GM19438 (cell line): ENCODE results near the gene MEF2A.
"Not testable (repeated sequence)": the region's sequence is repeated elsewhere in the genome, so short reads cannot be mapped to it uniquely, and the experiment has no call there.

Experiments used
- ATAC-seq: cut with Tn5 transposase; IDR thresholded peaks from one replicate; pipeline ENCODE4 v1.9.1; 2021; ENCODE audit warnings: low read depth; ENCODE audit not compliant: unreplicated experiment

MEF2A gene

DNA sequence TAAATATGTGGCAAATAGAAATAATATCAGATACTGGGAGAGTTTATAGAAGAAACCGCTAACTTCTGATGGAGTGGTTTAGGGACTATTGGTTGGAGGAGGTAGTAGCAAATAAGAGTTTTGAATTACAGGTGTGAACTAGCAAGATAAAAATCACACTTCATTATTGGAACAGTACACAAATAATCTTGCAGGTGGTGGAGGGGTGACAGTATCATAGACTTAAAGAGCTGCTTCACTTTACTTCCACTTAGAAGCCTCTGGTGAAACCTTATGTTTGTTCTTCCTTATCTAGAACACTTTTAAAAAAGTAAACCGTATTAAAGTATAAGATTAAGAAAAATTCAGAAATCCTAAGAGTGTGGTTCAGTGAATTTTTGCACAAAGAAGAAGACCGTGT is 69.4 kb downstream of the MEF2A start:
- no peak for ATAC-seq

DNA sequence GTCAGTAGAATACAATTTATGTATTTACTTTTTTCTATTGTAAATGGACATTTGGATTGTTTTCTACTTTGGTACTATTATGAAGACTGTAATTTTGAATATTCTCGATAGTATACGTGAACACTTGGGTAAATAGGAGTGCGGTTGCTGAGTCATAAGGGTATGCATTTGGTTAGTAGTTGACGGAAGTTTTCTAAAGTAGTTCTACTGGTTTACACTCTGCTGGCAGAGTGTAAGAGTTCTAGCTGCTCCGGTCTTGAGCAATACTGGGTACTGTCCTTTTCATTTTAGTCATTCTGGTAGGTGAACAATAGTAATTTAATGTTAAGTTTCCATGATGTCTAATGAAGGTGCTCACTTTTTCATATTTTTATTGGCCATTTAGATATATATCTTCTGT is 70.0 kb downstream of the MEF2A start:
- peak; percentile 42 for ATAC-seq

DNA sequence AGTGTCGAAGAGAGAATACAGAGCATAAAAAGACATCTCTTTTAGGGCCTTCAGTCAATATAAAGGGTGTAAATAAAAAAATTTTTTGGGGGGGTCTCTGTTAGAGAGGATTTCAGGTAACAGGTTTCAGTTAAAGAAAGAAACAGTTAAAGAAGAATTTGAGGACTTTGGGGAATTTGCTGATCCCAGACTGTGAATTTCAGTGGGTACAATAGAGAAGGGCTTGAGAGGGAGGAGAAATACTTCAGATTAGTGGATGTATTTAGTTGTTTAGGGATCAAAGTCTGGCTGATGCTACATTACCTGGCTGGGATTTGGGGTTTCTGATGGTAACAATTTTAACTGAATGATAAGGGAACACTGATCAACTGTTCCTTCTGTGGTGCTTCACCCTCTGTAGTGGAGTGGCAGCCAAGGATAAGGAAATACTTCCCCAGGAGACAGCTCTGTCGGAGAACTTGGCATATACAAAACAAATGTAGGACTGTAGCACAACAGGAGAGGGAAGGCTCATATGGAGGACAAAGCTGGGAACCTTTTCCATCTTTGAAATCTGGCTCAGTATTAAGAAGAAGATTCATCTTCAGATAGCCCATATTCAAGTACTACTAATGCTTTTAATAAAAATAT is 79.2 kb downstream of the MEF2A start:
- ATAC-seq: no peak

DNA sequence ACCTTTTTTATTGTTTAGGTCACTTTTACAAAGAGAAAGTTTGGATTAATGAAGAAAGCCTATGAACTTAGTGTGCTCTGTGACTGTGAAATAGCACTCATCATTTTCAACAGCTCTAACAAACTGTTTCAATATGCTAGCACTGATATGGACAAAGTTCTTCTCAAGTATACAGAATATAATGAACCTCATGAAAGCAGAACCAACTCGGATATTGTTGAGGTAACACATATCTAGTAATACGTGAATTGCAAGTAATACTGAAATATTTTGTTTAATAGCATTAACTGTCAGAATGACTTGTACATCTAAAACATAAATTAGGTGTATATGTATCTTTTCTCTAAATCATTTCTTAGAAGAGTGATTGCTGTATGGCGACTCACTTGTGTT is 79.8 kb downstream of the MEF2A start:
- ATAC-seq: no peak

DNA sequence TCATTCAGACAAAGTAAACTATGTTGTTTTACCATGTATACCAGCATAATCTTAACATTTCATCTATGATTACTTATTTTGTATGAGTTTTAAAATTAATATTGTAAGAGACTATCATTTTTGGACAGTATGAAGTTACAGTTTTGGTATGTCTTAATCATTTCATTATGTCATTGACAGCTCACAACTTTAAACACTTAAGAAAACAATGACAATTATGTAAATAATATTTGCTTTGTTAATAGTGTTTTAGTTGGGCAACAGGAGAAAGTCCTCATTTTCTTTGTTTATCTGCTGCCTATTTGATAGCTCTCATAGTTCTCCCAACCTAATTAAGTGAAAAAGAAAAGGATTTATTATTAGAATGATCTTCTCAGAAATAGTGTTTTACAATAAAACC is 80.2 kb downstream of the MEF2A start:
- no peak for ATAC-seq

DNA sequence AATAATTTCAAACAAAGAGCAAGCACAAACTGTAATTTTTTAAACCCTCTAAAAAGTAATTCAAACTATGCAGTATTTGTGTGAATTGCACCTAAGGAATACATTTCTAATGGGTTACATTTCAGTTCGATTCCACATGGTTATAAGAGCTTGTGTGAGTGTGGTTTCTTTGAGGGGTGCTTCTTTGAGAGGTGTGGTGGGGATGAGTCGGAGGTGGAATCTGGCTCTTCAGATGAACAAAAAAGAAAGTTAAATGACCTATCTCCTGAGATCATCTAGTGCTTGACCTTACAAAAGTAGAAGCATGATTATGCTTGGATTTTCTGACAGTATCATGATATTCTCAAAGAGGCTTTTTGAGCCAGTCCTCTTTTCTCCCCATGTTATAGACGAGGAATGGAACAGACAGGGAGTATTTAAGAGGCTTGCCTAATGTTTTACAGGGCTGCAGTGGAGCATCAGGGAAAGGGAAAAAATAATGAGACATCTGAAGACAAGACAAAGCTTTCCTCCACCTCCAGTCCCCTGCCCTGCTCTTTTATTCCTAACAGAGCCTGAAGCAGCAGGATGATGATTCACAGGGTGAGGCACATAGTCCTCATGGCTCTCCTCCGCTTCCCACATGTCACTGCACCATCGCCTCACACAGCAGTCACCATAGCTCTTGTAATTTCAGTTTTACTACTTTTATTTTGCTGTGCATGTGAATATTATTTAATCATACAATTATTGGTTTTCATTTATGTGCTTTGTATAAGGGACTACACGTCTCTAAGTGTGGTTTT is 85.4 kb downstream of the MEF2A start:
- no peak for ATAC-seq

DNA sequence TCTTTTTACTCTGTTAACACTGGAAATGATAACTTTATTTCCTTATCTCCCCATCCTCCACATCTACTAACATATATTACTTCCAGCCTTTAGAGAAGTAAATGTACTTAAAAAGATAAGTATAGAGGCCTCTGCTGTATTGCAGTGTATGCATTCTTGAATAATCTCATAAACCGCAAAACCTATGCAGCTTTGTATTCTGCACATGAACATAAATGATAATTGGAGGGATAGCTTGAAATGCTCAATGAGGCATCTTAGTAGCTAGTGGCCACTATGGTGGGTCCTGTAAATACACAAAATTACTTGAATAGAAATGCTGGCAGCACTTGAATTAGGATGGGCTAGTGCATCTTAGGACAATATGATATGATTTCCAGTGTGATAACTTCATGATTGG is 90.4 kb downstream of the MEF2A start:
- ATAC-seq: no peak

DNA sequence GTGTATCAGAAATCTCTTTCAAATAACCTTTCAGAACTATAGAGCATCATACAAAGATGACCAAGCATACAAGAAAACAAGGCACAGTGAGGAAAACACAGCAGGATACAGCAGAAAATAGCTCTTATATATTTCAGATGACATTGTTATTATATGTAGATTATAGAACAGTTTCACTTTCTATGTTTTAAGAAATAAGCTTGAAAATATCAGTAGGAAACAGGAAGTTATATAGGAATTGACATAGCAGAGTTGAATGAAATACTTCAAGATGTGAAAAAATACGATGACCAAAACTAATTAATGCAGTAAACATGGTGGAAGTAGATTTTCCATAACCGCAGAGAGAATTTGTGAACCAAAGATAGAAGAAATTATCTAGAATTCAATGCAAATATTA is 92.2 kb downstream of the MEF2A start:
- ATAC-seq: no peak

DNA sequence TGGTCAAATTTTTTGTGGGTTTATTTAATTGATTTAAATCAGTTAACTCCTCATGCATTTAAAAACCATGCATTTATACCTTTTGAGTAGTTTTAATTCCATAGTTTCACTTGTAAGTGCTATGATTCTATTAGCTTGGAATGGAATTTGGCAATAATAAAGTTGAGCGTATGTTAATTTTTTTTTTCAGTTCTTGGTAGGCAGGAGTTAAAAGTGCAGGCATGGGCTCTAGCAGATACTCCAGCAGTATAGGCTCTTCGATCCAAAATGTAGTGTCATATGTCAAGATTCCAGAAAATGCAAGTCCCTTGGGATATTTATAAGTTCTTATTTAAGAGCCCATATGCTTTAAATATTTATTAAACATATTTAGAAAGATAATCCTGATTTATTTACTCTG is 97.1 kb downstream of the MEF2A start:
- no peak for ATAC-seq

DNA sequence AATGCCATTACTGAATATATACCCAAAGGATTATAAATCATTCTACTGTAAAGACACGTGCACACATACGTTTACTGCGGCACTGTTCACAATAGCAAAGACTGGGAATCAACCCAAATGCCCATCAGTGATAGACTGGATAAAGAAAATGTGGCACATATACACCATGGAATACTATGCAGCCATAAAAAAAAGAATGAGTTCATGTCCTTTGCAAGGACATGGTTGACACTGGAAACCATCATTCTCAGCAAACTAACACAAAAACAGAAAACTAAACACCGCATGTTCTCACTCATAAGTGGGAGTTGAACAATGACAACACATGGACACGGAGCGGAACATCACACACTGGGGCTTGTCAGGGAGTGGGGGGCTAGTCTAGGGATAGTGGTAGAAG is 100.3 kb downstream of the MEF2A start:
- not testable (repeated sequence) for ATAC-seq

DNA sequence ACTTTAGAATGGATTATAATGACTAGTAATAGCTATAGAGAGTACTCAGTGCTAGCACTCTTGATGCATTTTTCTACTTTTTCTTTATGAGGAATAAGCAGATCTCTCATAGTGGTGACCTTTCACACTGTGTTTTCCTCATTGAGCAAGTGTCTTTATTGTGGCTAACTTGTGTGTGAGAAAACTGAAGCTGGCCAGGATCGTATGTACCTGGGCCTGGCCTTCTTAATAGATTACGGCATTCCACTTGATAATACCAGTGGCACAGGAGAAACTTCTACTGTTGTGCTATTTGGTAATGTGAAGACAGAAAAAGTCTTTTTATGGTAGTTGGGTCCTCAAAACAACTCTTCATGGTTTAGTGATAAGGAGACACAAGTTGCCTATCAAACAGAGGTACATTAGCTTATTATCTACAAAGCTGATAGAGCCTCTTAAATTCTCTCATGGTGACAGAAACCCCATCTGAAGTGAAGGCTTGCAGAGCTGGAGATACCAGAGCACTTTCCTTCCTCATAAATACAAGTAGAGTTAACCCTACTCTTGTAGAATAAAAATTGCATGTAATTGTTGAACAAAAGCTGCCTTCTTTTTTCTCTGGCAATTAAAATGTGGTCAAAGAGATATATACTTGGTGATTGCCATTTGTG is 102.9 kb downstream of the MEF2A start:
- ATAC-seq: no peak

DNA sequence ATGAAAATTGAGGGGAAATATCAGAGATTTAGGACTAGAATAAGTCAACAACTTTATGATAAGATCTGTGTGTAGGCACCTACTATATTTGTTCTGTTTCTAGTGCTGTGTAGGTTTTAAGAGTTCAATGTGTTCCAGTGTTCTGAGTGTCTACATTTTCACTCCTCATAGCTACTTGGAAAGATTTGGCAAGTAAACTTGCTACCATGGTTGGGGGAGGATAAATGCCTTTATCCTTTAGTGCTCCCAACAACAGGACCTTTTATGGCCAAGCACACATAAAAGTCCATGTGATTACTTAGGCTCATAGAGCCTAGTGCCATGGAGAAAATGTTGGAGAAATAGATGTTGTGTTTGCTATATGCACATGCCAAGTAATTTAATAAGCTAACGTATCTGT is 103.5 kb downstream of the MEF2A start:
- ATAC-seq: no peak

DNA sequence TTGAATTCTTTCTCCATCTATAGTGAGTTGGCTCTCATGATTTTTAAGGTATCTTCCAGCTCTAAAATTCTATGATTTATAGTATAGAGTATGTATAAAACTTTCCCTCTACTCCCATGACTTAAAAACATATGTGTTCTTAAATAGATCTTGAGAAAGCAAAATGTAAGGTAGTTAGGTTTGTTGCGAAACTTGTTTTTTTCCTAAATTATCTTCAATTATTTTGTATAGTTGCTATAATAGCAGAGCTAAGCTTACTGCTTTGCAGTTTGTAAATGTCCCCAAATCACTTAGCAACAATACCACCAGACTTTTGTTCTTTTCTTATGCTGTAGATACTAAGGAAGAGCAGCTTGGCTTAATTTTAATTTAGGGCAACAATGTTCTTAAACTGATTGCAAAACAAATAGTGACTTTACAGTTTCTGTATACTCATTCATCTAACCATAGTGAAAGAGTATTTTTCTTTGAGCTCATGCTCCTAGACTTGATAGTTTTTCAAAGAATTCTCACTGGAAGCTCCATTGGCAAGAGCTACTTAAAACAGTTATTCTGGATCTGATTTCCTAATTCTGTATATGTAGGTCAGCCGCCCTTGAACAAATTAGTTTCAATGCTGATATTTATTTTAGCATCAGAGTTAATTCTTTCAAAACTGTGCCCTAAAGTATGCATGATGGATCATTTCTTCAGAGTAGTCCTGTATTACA is 106.3 kb downstream of the MEF2A start:
- no peak for ATAC-seq

DNA sequence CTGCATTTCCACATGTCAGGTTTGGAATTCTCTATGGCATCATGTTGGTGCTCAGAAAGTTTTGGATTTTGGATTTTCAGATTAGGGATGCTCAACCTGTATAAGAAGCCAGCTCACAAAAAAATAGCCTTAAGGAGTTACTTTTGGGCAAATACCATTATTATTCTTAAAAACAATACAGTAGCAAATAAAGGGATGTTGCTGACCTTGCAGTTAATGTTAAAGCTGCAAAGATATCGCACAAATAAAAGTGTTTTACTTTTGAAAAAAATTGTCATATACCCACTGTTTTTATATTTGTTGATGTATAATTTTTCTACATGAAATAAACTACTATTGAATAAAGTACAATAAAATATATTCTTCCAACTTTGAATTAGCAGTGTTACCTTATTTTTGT is 107.3 kb downstream of the MEF2A start:
- no peak for ATAC-seq

DNA sequence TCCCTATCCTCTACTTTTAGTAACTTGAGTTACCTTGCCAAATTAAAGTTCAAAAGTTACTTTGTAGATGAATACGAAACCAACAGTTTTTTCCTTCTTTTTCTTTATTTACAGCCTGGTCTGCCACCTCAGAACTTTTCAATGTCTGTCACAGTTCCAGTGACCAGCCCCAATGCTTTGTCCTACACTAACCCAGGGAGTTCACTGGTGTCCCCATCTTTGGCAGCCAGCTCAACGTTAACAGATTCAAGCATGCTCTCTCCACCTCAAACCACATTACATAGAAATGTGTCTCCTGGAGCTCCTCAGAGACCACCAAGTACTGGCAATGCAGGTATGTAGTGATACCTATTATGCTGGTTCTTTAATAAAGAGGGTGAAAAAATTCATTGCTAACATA is 108.5 kb downstream of the MEF2A start:
- no peak for ATAC-seq

DNA sequence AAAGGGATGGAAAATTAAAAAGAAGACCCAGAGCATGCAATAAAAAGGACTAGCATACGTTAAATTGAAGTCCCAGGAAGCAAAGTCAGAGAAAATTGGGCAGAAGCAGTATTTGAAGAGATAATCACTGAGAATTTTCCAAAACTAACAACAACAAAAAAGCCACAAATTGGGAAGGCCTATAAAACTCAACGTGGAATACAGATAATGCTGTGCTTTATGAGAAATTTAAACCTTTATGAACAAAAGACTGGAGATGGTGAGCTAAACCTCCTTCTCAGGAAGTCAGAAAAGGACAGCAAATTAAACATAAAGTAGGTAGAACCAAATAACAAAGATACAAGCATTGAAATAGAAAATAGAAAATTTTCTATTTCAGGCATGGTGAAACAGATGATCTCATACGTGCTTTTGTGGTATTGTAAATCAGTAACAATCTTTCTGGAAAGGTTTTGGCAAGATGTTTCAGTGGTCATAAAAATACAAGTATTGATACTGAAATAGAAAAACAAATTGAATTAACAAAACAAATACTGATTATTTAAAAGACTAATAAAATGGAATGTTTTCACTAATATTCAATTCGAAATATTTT is 111.9 kb downstream of the MEF2A start:
- ATAC-seq: peak; percentile 87

DNA sequence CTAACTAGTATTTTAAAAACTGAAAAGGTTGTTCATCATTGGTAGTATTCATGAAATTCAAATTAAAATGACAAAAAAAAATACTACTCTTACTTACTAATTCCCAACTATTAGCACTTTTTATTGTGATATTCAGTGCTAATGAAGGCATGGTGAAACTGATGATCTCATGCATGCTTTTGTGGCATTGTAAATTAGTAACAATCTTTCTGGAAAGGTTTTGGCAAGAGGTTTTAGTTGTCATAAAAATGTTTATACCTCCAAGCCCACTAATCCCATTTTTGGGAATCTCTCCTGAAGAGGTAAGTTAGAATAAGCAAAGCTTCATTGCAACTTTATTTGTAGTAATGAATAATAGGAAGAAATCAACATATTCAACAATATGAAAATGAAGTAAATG is 114.5 kb downstream of the MEF2A start:
- ATAC-seq: no peak

DNA sequence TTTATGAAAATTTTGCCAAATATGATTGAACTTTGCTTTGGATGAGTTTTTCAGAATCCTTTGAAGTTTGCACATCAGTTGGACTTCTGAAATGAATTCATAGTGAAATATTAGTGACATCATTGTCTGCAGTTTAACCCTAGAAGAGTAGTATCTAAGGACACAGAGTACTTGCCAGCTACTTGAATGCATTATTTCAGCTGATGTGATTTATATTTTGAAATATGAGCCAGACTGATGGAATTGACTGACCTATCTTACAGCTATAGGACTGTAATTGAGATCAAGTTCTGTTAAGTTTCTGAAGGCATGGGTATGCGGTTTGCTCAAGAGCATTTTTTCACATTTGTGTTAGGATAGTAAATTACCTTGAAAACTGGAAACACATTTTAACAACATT is 116.2 kb downstream of the MEF2A start:
- no peak for ATAC-seq

DNA sequence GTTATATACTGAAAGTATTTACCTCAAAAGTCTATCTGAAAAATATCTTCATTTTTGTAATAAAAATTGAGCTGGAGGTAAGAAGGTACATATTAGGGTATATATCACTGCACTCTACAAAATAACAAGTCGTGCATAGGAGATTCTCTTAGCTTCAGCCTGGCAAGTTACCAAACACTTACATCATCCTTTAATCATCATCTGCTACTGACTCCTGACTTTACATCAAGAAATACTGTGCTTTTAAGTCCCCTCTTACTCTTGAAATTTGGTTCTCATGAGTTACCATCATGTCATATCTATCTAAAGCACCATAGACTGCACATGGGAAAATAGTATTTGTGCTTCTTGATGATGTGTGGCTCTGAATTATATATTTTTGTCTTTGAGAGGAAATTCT is 116.7 kb downstream of the MEF2A start:
- no peak for ATAC-seq

DNA sequence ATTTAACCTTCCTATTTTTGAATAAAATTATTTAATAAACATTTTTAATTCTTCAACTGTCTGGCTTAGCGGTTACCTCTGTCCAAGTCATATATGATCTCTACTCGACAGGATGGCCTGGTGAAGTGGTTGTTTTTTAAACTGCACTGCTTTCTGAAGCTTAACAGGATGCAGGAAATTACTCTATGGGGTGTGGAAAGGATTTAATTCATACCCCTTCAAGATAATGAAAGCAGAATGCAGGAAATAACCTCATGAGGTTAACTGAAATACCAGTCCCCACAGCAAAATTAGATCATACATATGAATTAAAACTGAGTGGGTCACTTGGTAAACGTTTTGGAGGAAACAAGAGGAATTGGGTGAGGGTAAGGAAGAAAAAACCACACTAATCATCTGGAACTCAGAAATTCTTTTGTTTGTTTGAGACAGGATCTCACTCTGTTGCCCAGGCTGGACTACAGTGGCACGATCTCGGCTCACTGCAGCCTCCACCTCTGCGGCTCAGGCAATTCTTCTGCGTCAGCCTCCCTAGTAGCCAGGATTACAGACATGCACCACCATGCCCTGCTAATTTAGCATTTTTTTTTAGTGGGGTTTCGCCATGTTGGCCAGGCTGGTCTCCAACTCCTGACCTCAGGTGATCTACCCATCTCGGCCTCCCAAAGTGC is 117.4 kb downstream of the MEF2A start:
- ATAC-seq: no peak
